ENCODE measurements around the gene CEP97. TPM values are rescaled to one million over a fixed set of nuclear protein-coding genes. Genes with fewer than 3 reads are reported as not detected.
A peak's percentile ranks its signal among the peaks of the same experiment; 100 is the strongest.

CEP97 gene
- total and polyA plus RNA-seq, 9 of the 15 experiments (the other 6 are each of a cell fraction or from before 2014, with no cell fraction given), result 2.0 to 10.1 (median 4.3) TPM

DNA sequence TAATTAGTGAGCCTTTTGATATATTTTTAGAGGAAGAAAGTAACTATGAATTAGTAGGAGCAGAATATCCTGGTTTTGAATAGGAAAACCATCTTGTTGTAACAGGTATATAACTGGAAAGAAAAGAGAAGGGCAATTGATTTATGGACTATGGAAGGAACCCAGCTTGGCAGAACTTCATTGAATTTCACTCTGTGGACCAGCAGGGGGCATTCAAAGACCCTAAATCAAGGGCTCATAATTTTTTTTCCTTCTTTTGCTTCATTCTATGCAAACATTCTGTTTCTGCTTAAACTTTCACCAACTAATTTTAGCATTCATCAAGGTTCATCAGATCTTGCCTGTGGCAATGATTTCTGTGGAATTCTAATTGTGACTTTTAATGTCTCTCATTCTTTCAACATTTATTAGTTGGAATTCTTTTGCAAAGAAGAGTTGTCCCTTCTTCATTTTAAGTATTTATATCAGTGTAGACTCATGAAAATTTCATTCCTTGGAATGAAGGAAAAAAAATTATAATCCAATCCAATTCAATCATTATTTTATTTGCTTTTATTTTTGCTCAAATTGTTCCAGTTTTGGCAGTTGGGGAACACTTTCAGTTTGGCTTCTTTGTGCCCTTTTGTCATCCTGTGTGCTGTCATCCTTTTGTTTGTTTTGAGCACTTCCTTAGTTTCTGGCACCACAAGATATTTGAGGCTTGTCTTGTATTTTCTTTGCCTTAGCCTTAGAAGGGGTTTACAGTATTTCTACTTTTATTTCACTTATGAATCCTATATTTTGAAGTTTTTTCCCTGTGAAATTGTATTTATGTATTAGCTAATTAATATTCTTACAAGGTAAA is 85.0 kb downstream of the CEP97 start (continued):
- TF ChIP-seq ZNF445 (CRISPR knock-in tag; IDR thresholded peaks at IDR 0.05; ENCODE audit: low read depth) (no peak), MEIS2 (IDR thresholded peaks at IDR 0.05; ENCODE audit: partially characterized antibody) (peak; percentile 66)
- TF ChIP-seq, protein P1, sequence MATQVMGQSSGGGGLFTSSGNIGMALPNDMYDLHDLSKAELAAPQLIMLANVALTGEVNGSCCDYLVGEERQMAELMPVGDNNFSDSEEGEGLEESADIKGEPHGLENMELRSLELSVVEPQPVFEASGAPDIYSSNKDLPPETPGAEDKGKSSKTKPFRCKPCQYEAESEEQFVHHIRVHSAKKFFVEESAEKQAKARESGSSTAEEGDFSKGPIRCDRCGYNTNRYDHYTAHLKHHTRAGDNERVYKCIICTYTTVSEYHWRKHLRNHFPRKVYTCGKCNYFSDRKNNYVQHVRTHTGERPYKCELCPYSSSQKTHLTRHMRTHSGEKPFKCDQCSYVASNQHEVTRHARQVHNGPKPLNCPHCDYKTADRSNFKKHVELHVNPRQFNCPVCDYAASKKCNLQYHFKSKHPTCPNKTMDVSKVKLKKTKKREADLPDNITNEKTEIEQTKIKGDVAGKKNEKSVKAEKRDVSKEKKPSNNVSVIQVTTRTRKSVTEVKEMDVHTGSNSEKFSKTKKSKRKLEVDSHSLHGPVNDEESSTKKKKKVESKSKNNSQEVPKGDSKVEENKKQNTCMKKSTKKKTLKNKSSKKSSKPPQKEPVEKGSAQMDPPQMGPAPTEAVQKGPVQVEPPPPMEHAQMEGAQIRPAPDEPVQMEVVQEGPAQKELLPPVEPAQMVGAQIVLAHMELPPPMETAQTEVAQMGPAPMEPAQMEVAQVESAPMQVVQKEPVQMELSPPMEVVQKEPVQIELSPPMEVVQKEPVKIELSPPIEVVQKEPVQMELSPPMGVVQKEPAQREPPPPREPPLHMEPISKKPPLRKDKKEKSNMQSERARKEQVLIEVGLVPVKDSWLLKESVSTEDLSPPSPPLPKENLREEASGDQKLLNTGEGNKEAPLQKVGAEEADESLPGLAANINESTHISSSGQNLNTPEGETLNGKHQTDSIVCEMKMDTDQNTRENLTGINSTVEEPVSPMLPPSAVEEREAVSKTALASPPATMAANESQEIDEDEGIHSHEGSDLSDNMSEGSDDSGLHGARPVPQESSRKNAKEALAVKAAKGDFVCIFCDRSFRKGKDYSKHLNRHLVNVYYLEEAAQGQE (IDR thresholded peaks at IDR 0.05; ENCODE audit: borderline replicate concordance), result peak; percentile 54; the same call in 1 of the 2 replicates
- TF ChIP-seq, protein P1 (CRISPR knock-in tag; IDR thresholded peaks at IDR 0.05; ENCODE audit: low read depth), result no peak
- TF ChIP-seq, protein P2, sequence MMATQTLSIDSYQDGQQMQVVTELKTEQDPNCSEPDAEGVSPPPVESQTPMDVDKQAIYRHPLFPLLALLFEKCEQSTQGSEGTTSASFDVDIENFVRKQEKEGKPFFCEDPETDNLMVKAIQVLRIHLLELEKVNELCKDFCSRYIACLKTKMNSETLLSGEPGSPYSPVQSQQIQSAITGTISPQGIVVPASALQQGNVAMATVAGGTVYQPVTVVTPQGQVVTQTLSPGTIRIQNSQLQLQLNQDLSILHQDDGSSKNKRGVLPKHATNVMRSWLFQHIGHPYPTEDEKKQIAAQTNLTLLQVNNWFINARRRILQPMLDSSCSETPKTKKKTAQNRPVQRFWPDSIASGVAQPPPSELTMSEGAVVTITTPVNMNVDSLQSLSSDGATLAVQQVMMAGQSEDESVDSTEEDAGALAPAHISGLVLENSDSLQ (IDR thresholded peaks at IDR 0.05), result peak; percentile 56; the same call in 1 of the 2 replicates
- TF ChIP-seq, protein P3, sequence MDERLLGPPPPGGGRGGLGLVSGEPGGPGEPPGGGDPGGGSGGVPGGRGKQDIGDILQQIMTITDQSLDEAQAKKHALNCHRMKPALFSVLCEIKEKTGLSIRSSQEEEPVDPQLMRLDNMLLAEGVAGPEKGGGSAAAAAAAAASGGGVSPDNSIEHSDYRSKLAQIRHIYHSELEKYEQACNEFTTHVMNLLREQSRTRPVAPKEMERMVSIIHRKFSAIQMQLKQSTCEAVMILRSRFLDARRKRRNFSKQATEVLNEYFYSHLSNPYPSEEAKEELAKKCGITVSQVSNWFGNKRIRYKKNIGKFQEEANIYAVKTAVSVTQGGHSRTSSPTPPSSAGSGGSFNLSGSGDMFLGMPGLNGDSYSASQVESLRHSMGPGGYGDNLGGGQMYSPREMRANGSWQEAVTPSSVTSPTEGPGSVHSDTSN (CRISPR knock-in tag; IDR thresholded peaks at IDR 0.05; ENCODE audit: low read depth), result no peak
- TF ChIP-seq, protein P3 (tag; conservative IDR thresholded peaks at IDR 0.05; ENCODE audit: low read depth), result peak; percentile 73

Measured in K562 (cell line).